Activated CD8-positive, alpha-beta memory T cell treated with anti-CD3 and anti-CD28 coated beads, Interleukin-2, amount 50 U/mL, for 4 hours (primary cell): Measurements from ENCODE around the gene PLD5.

ENCODE experiments used
- DNase-seq: peaks from one replicate; pipeline ENCODE4 v3.0.0-alpha.2; 2020

The PLD5 gene

GRCh38 chr1:242034392-242034791 lies 490.1 kb downstream of the PLD5 start:
- DNase-seq, result no peak

- DNase-seq, result no peak
Measured at GRCh38 chr1:242033447-242033846, 491.1 kb downstream of the PLD5 start.
